GM10266 (cell line): ENCODE measurements around the gene FAM107A.

Source experiments
- DNase-seq: peaks from one replicate; pipeline ENCODE4 v3.0.0; 2012; ENCODE audit errors: extremely low spot score
- CTCF ChIP-seq: IDR thresholded peaks from 2 replicates; pipeline ENCODE4 v1.5.1; 2012; ENCODE audit warnings: mild to moderate bottlenecking, low read depth; ENCODE audit not compliant: control insufficient read depth, insufficient read depth; ENCODE audit errors: missing control alignments

The FAM107A gene

GRCh38 chr3:58607816-58608215, 30.6 kb upstream of the FAM107A start:
- no peak for DNase-seq
- TF ChIP-seq CTCF = no peak

- no peak for TF ChIP-seq CTCF
Measured at GRCh38 chr3:58606693-58607092, 29.5 kb upstream of the FAM107A start.

GRCh38 chr3:58604031-58604430, 26.8 kb upstream of the FAM107A start:
- no peak for DNase-seq
- no peak for TF ChIP-seq CTCF

More at GRCh38 chr3:58606693-58607092, 29.5 kb upstream of the FAM107A start:
- no peak for DNase-seq

- TF ChIP-seq CTCF = no peak
- no peak for DNase-seq
Measured at GRCh38 chr3:58603606-58604005, 26.4 kb upstream of the FAM107A start.

- no peak for DNase-seq
- TF ChIP-seq CTCF = no peak
Measured at GRCh38 chr3:58597770-58598310, 20.6 kb upstream of the FAM107A start.

- DNase-seq = no peak
- TF ChIP-seq CTCF = no peak
Measured at GRCh38 chr3:58596834-58597518, 19.8 kb upstream of the FAM107A start.

GRCh38 chr3:58594117-58594516, 16.9 kb upstream of the FAM107A start:
- DNase-seq = no peak
- TF ChIP-seq CTCF = no peak
